ENCODE data around the gene CHERP.

Gene CHERP

GRCh38 chr19:16541526-16542044 lies 652 bp downstream of the CHERP start:
- peak in 1 of 2 donors; percentile 4 for ATAC-seq

- ATAC-seq: no peak
Observed at GRCh38 chr19:16540948-16541347, 1.3 kb downstream of the CHERP start.

- no peak for ATAC-seq
Observed at GRCh38 chr19:16537111-16537510, 5.1 kb downstream of the CHERP start.

DNA sequence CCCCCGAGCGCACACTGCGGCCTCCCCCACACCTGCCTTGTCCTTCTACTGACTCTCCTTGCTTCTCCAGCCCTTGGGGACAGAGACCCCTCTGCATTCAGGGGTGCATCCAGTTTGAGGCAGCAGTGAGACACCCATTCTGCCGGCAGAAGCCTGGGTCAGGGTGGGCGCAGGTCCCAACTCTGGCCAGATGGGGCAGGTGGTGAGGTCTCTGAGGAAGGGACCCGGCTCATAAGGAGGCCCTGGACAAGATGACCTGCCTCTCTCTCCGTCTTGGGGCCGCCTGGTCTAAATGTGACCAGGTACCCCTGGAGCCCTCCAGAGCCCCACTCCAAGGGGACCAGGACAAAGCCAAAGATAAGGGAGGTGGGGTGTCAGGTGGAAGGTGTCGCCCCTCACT lies 6.1 kb downstream of the CHERP start:
- no peak for ATAC-seq

GRCh38 chr19:16535381-16535780 lies 6.9 kb downstream of the CHERP start:
- no peak for ATAC-seq

GRCh38 chr19:16532440-16533234 lies 9.6 kb downstream of the CHERP start:
- ATAC-seq: no peak

- no peak for ATAC-seq
Observed at GRCh38 chr19:16531380-16531669, 10.9 kb downstream of the CHERP start.

DNA sequence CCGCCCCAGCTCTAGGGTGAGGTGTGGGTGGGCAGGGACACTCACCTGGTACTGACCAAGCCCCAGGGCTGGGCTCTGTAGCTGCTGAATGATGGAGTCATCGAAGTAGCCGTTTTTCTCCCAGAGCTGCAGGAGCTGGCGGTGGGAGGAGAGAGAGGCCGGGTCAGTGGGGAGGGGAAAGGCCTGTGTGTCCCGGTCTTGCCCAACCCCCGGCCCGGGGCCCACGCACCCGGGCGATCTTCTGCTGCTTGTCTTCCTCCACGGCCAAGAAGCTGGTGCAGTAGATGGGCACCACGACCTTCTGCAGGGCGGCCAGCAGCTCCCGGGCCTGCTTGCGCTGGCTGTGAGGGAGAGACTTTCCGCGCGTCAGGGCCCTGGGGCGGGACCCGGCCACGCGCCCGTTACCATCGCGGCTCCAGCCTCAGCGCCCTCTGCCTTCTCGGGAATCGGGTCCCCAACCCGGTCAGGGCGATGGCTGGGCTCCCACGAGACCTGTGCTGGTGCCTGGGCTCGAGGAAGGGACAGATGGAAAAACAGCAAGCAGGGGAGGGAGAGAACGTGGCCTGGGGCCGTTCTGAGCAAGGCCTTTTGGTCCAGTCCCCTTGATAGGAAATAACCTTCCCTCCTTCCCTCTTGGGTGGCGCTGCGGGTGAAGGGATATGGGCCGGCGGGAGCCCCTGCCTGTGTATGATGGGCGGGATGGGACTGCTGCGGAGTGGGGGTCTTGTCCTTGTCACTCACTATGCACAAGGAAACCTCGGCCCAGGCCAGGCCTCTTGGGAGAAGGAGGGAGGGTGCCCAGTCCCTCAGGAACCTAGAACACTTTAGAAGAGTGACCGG lies 11.5 kb downstream of the CHERP start:
- no peak for ATAC-seq

GRCh38 chr19:16529466-16530144 lies 12.6 kb downstream of the CHERP start:
- no peak for ATAC-seq

GRCh38 chr19:16527971-16528521 lies 14.2 kb downstream of the CHERP start:
- ATAC-seq: peak in 1 of 2 donors; percentile 53

- ATAC-seq: no peak
Observed at GRCh38 chr19:16527334-16527935, 14.8 kb downstream of the CHERP start.

GRCh38 chr19:16525751-16526481 lies 16.3 kb downstream of the CHERP start:
- no peak for ATAC-seq

GRCh38 chr19:16524991-16525734 lies 17.1 kb downstream of the CHERP start:
- no peak for ATAC-seq

DNA sequence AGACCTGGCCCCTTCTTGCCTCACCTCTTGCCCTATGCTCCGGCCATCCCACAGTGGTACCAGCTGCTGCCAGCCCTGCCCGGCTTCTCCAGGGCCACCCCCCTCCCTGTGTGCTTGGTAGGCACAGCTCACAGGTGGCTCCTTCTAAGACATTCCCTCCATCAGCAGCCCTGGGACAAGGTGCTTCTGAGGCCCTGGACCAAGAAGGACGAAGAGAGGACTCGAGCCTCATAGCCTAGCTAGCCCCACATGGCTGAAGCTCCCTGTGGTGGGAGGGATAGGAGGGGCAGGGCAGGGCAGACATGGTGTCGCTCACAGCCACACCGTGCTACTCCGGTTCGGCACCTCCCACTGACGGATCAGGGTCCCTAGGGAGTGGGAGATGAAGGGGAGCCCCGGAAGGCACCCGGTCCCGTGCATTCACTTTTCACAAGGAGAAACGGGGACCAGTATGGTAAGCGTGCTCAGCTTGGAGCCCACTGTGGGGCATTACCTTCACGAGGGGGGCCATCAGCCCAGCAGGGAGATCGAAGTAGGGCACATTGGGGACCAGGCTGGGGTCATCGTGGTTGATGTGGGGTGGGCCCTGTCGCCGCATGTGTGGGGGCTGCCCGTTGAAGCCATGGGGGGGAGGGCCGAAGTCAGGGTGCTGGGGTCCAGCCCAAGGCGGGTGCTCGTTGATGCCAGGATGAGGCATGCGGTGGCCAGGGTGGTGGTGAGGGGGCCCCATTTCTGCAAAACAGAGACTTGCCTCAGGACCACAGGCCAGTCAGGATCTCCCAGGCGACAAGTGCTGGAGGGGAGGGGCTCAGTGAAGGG lies 19.5 kb downstream of the CHERP start:
- ATAC-seq: no peak

- no peak for ATAC-seq
Observed at GRCh38 chr19:16521715-16522289, 20.4 kb downstream of the CHERP start.

- ATAC-seq: no peak
Observed at GRCh38 chr19:16520986-16521624, 21.1 kb downstream of the CHERP start.

- ATAC-seq: no peak
Observed at GRCh38 chr19:16520074-16520973, 21.9 kb downstream of the CHERP start.

DNA sequence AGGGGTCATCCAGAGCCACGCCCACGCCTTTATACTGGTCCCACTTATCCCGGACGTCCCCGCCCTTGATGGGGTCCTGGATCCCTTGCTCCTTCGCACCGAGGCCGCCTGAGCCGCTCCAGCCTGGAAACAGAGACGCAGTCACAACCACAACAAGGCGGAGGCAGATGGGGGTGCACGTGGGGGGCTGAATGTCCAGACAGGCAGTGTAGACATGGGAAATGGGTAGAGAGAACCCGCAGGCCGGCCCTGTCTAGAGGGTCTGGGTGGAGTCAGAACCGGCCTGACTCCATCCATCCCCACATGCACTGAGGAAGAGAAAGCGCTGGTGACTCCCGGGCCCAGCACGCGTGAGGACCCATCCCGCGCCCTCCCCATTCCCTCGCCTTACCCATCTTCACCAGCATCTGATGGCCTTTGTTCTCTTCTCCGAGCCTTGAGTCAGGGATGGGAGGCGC lies 23.0 kb downstream of the CHERP start:
- ATAC-seq: no peak
